IMR-90 (cell line): ENCODE data around the gene COL23A1. TPM values are rescaled to one million over a fixed set of nuclear protein-coding genes. Genes with fewer than 3 reads are reported as not detected.

Source experiments
- ATAC-seq: fragments of 200-7000 bp; cut with Tn5 transposase; 2 replicates; pipeline ENCODE4 v1.9.1; 2020; ENCODE audit warnings: low read depth, mild to moderate bottlenecking, moderate library complexity
- BruUV-seq: library from RNA; stranded (reverse); fragments of 400-500 nt; replicated peaks from 2 replicates; lab custom pipeline; 2021; lab: Mats Ljungman, UMichigan
- CTCF ChIA-PET: fragments of 300-600 bp; formaldehyde crosslinking; extraction: SDS; loops from one replicate; lab custom pipeline; 2021; ENCODE audit warnings: antibody characterized with exemption; lab: Yijun Ruan, JAX
- POLR2A ChIA-PET: fragments of 300-600 bp; sonication (Branson Sonifier 250); formaldehyde crosslinking; loops from one replicate; lab custom pipeline; 2022; ENCODE audit warnings: antibody characterized with exemption; ENCODE audit not compliant: unreplicated experiment; lab: Charles Lee
- DNase-seq: peaks from one replicate; pipeline ENCODE4 v3.0.0; 2013
- H2AFZ ChIP-seq: replicated peaks from 2 replicates; pipeline ENCODE3; 2013; ENCODE audit warnings: low read length, mild to moderate bottlenecking; ENCODE audit not compliant: poor library complexity
- H2AK5ac ChIP-seq: 2 replicates; pipeline ENCODE4 v1.6.1; 2013; ENCODE audit warnings: low read depth, low read length, inconsistent platforms
- H2AK9ac ChIP-seq: replicated peaks from 2 replicates; pipeline ENCODE3; 2013; ENCODE audit warnings: mild to moderate bottlenecking, low read depth, low read length, moderate library complexity; ENCODE audit not compliant: poor library complexity
- H2BK120ac ChIP-seq: 2 replicates; pipeline ENCODE4 v1.6.1; 2013; ENCODE audit warnings: low read depth, low read length, inconsistent platforms
- H2BK15ac ChIP-seq: 3 replicates; pipeline ENCODE4 v1.6.1; 2013; ENCODE audit warnings: low read depth, low read length, inconsistent platforms
- H2BK20ac ChIP-seq: 2 replicates; pipeline ENCODE4 v1.6.1; 2013; ENCODE audit warnings: low read depth, mild to moderate bottlenecking, inconsistent platforms, low read length, moderate library complexity
- H2BK5ac ChIP-seq: 2 replicates; pipeline ENCODE4 v1.6.1; 2013; ENCODE audit warnings: mild to moderate bottlenecking, low read depth, low read length, inconsistent platforms; ENCODE audit not compliant: poor library complexity, severe bottlenecking
- H3K14ac ChIP-seq: replicated peaks from 2 replicates; pipeline ENCODE4 v1.6.1; 2013; ENCODE audit warnings: low read depth, low read length, inconsistent platforms
- H3K18ac ChIP-seq: 2 replicates; pipeline ENCODE4 v1.6.1; 2013; ENCODE audit warnings: low read depth, low read length, control low read depth
- H3K23ac ChIP-seq: 2 replicates; pipeline ENCODE4 v1.6.1; 2013; ENCODE audit warnings: low read depth, low read length, inconsistent platforms
- H3K27ac ChIP-seq: 2 replicates; pipeline ENCODE4 v1.5.1; 2013; ENCODE audit warnings: mild to moderate bottlenecking, control low read depth, low read length; ENCODE audit not compliant: insufficient read depth
- H3K27me3 ChIP-seq: 2 replicates; pipeline ENCODE4 v1.6.1; 2013; ENCODE audit warnings: low read length; ENCODE audit not compliant: control insufficient read depth, insufficient read depth
- H3K36me3 ChIP-seq: 2 replicates; pipeline ENCODE4 v1.6.1; 2013; ENCODE audit warnings: low read length, mixed read lengths; ENCODE audit not compliant: control insufficient read depth, insufficient read depth
- H3K4ac ChIP-seq: 2 replicates; pipeline ENCODE4 v1.6.1; 2013; ENCODE audit warnings: low read depth, low read length, inconsistent platforms
- H3K4me1 ChIP-seq: 2 replicates; pipeline ENCODE4 v1.6.1; 2013; ENCODE audit warnings: low read length, mixed read lengths; ENCODE audit not compliant: control insufficient read depth, insufficient read depth
- H3K4me2 ChIP-seq: 2 replicates; pipeline ENCODE4 v1.6.1; 2013; ENCODE audit warnings: low read depth, mild to moderate bottlenecking, control low read depth, low read length, moderate library complexity
- H3K4me3 ChIP-seq: 2 replicates; pipeline ENCODE4 v1.5.1; 2013; ENCODE audit warnings: low read depth, mild to moderate bottlenecking, control low read depth, low read length, moderate library complexity; ENCODE audit not compliant: insufficient read depth
- H3K56ac ChIP-seq: 2 replicates; pipeline ENCODE4 v1.6.1; 2013; ENCODE audit warnings: low read length, inconsistent platforms; ENCODE audit not compliant: insufficient read depth; ENCODE audit errors: extremely low read depth
- H3K79me1 ChIP-seq, 2 experiments: 2 replicates each; pipeline ENCODE4 v1.6.1; 2013; ENCODE audit warnings: low read length in 2 of 2, inconsistent platforms in 1 of 2, low read depth in 1 of 2
- H3K9ac ChIP-seq: 2 replicates; pipeline ENCODE4 v1.6.1; 2013; ENCODE audit warnings: low read depth, low read length, control low read depth
- H3K9me1 ChIP-seq: 2 replicates; pipeline ENCODE4 v1.6.1; 2013; ENCODE audit warnings: low read length, inconsistent platforms; ENCODE audit not compliant: insufficient read depth
- H3K9me3 ChIP-seq: 2 replicates; pipeline ENCODE4 v1.6.1; 2013; ENCODE audit warnings: low read length; ENCODE audit not compliant: control insufficient read depth, insufficient read depth
- H4K20me1 ChIP-seq: 2 replicates; pipeline ENCODE4 v1.6.1; 2013; ENCODE audit warnings: low read length, inconsistent platforms; ENCODE audit not compliant: insufficient read depth
- H4K5ac ChIP-seq: 2 replicates; pipeline ENCODE4 v1.6.1; 2013; ENCODE audit warnings: mild to moderate bottlenecking, low read depth, low read length, control low read depth
- H4K8ac ChIP-seq, 2 experiments: 2 replicates each; pipeline ENCODE4 v1.6.1; 2013; ENCODE audit warnings: low read depth in 2 of 2, low read length in 2 of 2, control low read depth in 1 of 2, inconsistent platforms in 1 of 2
- H4K91ac ChIP-seq: 2 replicates; pipeline ENCODE4 v1.6.1; 2013; ENCODE audit warnings: low read depth, low read length, inconsistent platforms; ENCODE audit not compliant: insufficient read depth
- BHLHE40 ChIP-seq: fragments of 150-350 bp; IDR thresholded peaks from 2 replicates; pipeline ENCODE4 v1.6.1; 2016; ENCODE audit warnings: mild to moderate bottlenecking, low read depth, low read length
- CEBPB ChIP-seq: IDR thresholded peaks from 2 replicates; pipeline ENCODE4 v1.6.1; 2012; ENCODE audit warnings: low read depth, low read length, improper control_type of control experiment
- MAFK ChIP-seq: IDR thresholded peaks from 2 replicates; pipeline ENCODE4 v1.6.1; 2012; ENCODE audit warnings: low read depth, low read length, improper control_type of control experiment
- MAZ ChIP-seq: IDR thresholded peaks from 2 replicates; pipeline ENCODE4 v1.6.1; 2012; ENCODE audit warnings: low read depth, mild to moderate bottlenecking, low read length, improper control_type of control experiment, moderate library complexity, borderline replicate concordance
- MXI1 ChIP-seq: IDR thresholded peaks from 2 replicates; pipeline ENCODE4 v1.6.1; 2012; ENCODE audit warnings: low read depth, mild to moderate bottlenecking, low read length, moderate library complexity, borderline replicate concordance
- NFE2L2 ChIP-seq: fragments of 150-350 bp; IDR thresholded peaks from 2 replicates; pipeline ENCODE4 v1.6.1; 2016; ENCODE audit warnings: low read depth, mild to moderate bottlenecking, low read length
- POLR2A ChIP-seq: IDR thresholded peaks from 2 replicates; pipeline ENCODE4 v1.6.1; 2012; ENCODE audit warnings: mild to moderate bottlenecking, low read depth, low read length
- RAD21 ChIP-seq: IDR thresholded peaks from 2 replicates; pipeline ENCODE4 v1.6.1; 2012; ENCODE audit warnings: low read length, improper control_type of control experiment
- RCOR1 ChIP-seq: IDR thresholded peaks from 2 replicates; pipeline ENCODE4 v1.6.1; 2012; ENCODE audit warnings: mild to moderate bottlenecking, low read length, improper control_type of control experiment; ENCODE audit not compliant: insufficient replicate concordance
- RFX5 ChIP-seq: IDR thresholded peaks from 2 replicates; pipeline ENCODE4 v1.8.0; 2012; ENCODE audit warnings: low read depth, mild to moderate bottlenecking, low read length, moderate library complexity
- WGBS, 2 experiments: methylation state at CpG; one replicate each; pipeline versions ENCODE4 v1.1.5 to v1.1.7; 2013; ENCODE audit warnings: missing lambda C conversion rate in 2 of 2; ENCODE audit not compliant: insufficient read length in 1 of 2; ENCODE audit errors: extremely low coverage in 2 of 2; 5-methylcytosine and 5-hydroxymethylcytosine counted together
- dilution Hi-C: fragments of 300-500 bp; cut with HindIII; formaldehyde crosslinking; loops from one replicate; pipeline ENCODE4 v1.14.3; 2018; ENCODE audit warnings: low sequenced_read_pairs; ENCODE audit not compliant: unreplicated experiment
- in situ Hi-C: fragments of 300-500 bp; cut with MboI; formaldehyde crosslinking; loops from 3 replicates; pipeline ENCODE4 v1.14.3; 2019; ENCODE audit warnings: low sequenced_read_pairs, inconsistent platforms, mixed read lengths
- intact Hi-C: fragments of 100-400 bp; cut with micrococcal nuclease; formaldehyde crosslinking; loops from 2 replicates; pipeline ENCODE4 v1.10.0; 2022
- polyA plus RNA-seq, 3 experiments: library from polyadenylated mRNA; depleted of rRNA; stranded (reverse); fragments of >200 nt; gene quantifications; 2 replicates each; pipeline ENCODE4 v1.2.3, GENCODE V29; 2012; ENCODE audit warnings: low replicate concordance in 1 of 3
- total RNA-seq: library from RNA; depleted of rRNA; stranded (reverse); fragments of >200 nt; gene quantifications from 2 replicates; pipeline ENCODE4 v1.2.3, GENCODE V29; 2012
- TF ChIP-seq, protein P1 (sequence below): fragments of 150-350 bp; IDR thresholded peaks from 2 replicates; pipeline ENCODE4 v1.6.1; 2017; ENCODE audit warnings: mild to moderate bottlenecking, antibody characterized with exemption, low read length, low read depth

COL23A1 gene
- total and polyA plus RNA-seq, 2 of the 4 experiments (the other 2 are of a cell fraction) = not detected

DNA sequence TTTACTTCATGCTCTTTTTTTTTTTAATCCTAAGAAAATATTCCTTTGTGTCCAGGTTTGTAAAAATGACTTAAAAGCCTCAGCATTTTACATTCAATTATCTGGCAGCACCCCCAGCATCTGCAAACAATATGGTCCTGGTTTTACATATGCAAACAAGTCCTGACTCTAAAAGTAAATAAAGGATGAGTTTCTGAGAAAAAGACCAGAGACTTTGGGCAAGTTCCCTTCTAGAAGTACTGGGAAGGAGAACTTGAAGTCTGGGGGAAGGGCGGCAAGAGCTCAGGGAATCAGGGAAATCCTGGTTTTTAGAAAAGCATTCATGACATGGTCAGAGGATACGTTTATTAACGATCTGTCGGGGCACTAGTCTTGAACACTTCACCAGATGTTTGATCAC lies 25.8 kb downstream of the COL23A1 start:
- no peak overlapping the region for H3K9ac ChIP-seq
- no peak overlapping the region for H3K27ac ChIP-seq
- H4K91ac ChIP-seq = no peak overlapping the region
- ChIA-PET CTCF (no interaction called here), POLR2A (no interaction called here)
- H2AK5ac ChIP-seq = no peak overlapping the region
- no TSS peak for BruUV-seq
- no peak overlapping the region for H2AFZ ChIP-seq
- DNase-seq (no peak), ATAC-seq (no peak)
- no peak overlapping the region for H4K5ac ChIP-seq
- intact Hi-C loops = no loop called here
- no peak overlapping the region for H3K23ac ChIP-seq
- H2AK9ac ChIP-seq = no peak overlapping the region
- no peaks in the 10 kb centered on the region for H4K20me1 ChIP-seq
- H3K56ac ChIP-seq = no peak overlapping the region
- dilution Hi-C loops = no loop called here
- TF ChIP-seq MAZ = no peak
- no peak for TF ChIP-seq RFX5
- TF ChIP-seq, protein P1, sequence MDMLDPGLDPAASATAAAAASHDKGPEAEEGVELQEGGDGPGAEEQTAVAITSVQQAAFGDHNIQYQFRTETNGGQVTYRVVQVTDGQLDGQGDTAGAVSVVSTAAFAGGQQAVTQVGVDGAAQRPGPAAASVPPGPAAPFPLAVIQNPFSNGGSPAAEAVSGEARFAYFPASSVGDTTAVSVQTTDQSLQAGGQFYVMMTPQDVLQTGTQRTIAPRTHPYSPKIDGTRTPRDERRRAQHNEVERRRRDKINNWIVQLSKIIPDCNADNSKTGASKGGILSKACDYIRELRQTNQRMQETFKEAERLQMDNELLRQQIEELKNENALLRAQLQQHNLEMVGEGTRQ = no peak
- TF ChIP-seq CEBPB = no peak
- no peak for TF ChIP-seq POLR2A
- TF ChIP-seq RCOR1 = no peak
- TF ChIP-seq MXI1 = no peak
- TF ChIP-seq MAFK = no peak
- no peak for TF ChIP-seq RAD21
- no peak for TF ChIP-seq BHLHE40
- no peak for TF ChIP-seq NFE2L2
- H4K8ac ChIP-seq = no peak overlapping the region
- in situ Hi-C loops = no loop called here
- no peak overlapping the region for H3K4me2 ChIP-seq
- H2BK20ac ChIP-seq = no peak overlapping the region
- no peaks in the 10 kb centered on the region for H3K27me3 ChIP-seq
- no peaks in the 10 kb centered on the region for H3K79me1 ChIP-seq
- H3K18ac ChIP-seq = no peak overlapping the region
- peaks cover 10% of the 10 kb centered on the region; the same call in 1 of the 2 replicates for H3K9me3 ChIP-seq
- H3K4me1 ChIP-seq = no peaks in the 10 kb centered on the region
- H3K4me3 ChIP-seq = no peak overlapping the region
- H3K14ac ChIP-seq = no peak overlapping the region
- no peak overlapping the region for H3K4ac ChIP-seq
- no CpG with 5 or more reads among the region's 4 CpGs for WGBS, 2 experiments
- no peaks in the 10 kb centered on the region for H3K36me3 ChIP-seq
- no peaks in the 10 kb centered on the region for H3K9me1 ChIP-seq
- no peak overlapping the region for H2BK5ac ChIP-seq
- no peak overlapping the region for H2BK15ac ChIP-seq
- H2BK120ac ChIP-seq = no peak overlapping the region
